ENCODE results near the gene FAM135A. TPM values are rescaled to one million over a fixed set of nuclear protein-coding genes. Genes with fewer than 3 reads are reported as not detected.

The FAM135A gene
- total RNA-seq, 1 donor, result 16.3 TPM

DNA sequence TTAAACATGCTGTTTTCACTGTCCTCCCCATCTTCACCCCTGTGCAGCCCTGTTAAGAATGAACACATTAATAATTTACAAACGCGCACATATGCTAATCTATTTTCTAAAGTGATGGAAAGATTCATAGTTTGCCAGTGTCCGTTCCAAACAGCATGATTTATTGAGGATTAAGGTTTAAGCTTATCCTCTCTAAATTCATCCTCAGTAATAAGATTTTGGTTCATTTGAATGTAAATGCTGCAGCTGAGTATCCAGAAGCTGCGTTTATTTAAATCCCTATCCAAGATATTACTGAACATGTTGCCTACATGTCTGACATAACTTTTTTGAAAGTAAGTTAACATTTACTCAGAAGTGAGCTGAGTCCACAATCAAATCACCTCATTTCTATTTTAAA lies 42.8 kb upstream of the FAM135A start:
- H3K4me3 ChIP-seq (ENCODE audit: insufficient read depth, low read length), result no peak overlapping the region
- H3K27me3 ChIP-seq (ENCODE audit: insufficient read depth, low read length), result peaks cover 29% of the 10 kb centered on the region
- H3K4me1 ChIP-seq (ENCODE audit: insufficient read depth, low read length), result no peaks in the 10 kb centered on the region
- TF ChIP-seq, protein P1, sequence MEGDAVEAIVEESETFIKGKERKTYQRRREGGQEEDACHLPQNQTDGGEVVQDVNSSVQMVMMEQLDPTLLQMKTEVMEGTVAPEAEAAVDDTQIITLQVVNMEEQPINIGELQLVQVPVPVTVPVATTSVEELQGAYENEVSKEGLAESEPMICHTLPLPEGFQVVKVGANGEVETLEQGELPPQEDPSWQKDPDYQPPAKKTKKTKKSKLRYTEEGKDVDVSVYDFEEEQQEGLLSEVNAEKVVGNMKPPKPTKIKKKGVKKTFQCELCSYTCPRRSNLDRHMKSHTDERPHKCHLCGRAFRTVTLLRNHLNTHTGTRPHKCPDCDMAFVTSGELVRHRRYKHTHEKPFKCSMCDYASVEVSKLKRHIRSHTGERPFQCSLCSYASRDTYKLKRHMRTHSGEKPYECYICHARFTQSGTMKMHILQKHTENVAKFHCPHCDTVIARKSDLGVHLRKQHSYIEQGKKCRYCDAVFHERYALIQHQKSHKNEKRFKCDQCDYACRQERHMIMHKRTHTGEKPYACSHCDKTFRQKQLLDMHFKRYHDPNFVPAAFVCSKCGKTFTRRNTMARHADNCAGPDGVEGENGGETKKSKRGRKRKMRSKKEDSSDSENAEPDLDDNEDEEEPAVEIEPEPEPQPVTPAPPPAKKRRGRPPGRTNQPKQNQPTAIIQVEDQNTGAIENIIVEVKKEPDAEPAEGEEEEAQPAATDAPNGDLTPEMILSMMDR (IDR thresholded peaks at IDR 0.05; ENCODE audit: extremely low read depth, low read depth, low read length), result no peak
- DNase-seq (ENCODE audit: insufficient read length, low spot score, missing footprints), result no peak
- H3K36me3 ChIP-seq (ENCODE audit: insufficient read depth, low read length), result no peaks in the 10 kb centered on the region
- H3K79me2 ChIP-seq (ENCODE audit: insufficient read depth, low read length), result no peaks in the 10 kb centered on the region
- H2AFZ ChIP-seq (ENCODE audit: low read length), result no peak overlapping the region
- H4K20me1 ChIP-seq (ENCODE audit: insufficient read depth, low read length), result no peaks in the 10 kb centered on the region
- no peak overlapping the region for H3K27ac ChIP-seq (ENCODE audit: low read depth, low read length)
- H3K9me3 ChIP-seq (ENCODE audit: low read depth, low read length), result no peaks in the 10 kb centered on the region
- no peak overlapping the region for H3K4me2 ChIP-seq (ENCODE audit: insufficient read depth, low read length)

DNA sequence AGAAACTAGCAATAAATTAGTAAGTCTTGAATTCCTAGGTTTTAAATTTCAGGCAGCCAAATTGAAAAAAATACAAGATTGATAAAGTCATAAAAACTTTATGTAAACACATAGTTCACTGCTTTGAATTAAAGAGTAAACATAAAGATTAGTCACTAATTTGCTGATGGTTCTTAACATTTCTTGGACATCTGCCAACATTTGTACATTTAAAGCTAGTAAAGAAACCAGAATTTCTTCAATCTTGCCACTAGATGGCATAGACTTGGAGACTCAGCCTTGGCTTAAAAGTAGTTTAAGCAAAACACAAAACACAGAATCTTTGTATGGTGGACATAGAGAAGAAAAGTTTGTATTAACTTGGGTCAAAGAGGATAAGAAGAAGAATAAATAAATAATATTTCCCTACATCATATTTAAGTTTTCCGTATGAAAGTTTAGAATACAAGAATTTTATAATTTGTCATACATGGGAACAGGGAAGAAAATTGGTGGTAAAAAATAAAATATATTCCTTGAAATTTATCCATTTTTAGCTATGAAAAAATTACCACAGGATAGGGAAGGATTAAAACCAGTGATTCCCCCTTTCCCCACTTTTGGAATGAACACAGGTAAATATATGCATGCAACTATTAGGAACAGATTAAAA lies 41.7 kb upstream of the FAM135A start:
- H3K27me3 ChIP-seq (ENCODE audit: insufficient read depth, low read length), result peaks cover 18% of the 10 kb centered on the region
- no peak overlapping the region for H2AFZ ChIP-seq (ENCODE audit: low read length)
- no peak for DNase-seq (ENCODE audit: insufficient read length, low spot score, missing footprints)
- H4K20me1 ChIP-seq (ENCODE audit: insufficient read depth, low read length), result no peaks in the 10 kb centered on the region
- no peak overlapping the region for H3K27ac ChIP-seq (ENCODE audit: low read depth, low read length)
- no peak overlapping the region for H3K4me3 ChIP-seq (ENCODE audit: insufficient read depth, low read length)
- H3K4me2 ChIP-seq (ENCODE audit: insufficient read depth, low read length), result no peak overlapping the region
- H3K79me2 ChIP-seq (ENCODE audit: insufficient read depth, low read length), result no peaks in the 10 kb centered on the region
- TF ChIP-seq, protein P1 (IDR thresholded peaks at IDR 0.05; ENCODE audit: extremely low read depth, low read depth, low read length), result peak; percentile 73
- no peaks in the 10 kb centered on the region for H3K4me1 ChIP-seq (ENCODE audit: insufficient read depth, low read length)
- no peaks in the 10 kb centered on the region for H3K36me3 ChIP-seq (ENCODE audit: insufficient read depth, low read length)
- H3K9me3 ChIP-seq (ENCODE audit: low read depth, low read length), result no peaks in the 10 kb centered on the region

DNA sequence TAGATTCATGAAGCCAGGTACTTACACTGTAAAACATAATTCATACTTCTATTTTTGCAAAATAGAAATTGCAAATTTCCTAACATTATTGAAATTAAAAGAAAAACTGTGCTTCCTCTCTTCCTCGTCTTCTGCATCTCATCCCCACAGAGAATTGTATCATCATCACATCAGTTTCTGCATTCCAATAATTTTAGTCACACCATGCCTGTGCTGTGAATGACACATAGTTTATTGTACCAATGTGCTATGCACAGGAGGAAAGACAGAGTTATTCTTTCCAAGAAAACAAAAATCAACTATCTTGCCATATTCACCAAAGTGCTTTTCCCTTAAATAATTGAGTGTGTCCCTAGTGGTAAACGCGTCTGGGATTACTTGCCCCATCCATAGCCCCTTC lies 38.1 kb upstream of the FAM135A start:
- Histone ChIP-seq H4K20me1 (ENCODE audit: insufficient read depth, low read length) (no peaks in the 10 kb centered on the region), H3K4me2 (ENCODE audit: insufficient read depth, low read length) (no peak overlapping the region), H3K79me2 (ENCODE audit: insufficient read depth, low read length) (no peaks in the 10 kb centered on the region), H3K4me1 (ENCODE audit: insufficient read depth, low read length) (no peaks in the 10 kb centered on the region), H2AFZ (ENCODE audit: low read length) (no peak overlapping the region), H3K9me3 (ENCODE audit: low read depth, low read length) (no peaks in the 10 kb centered on the region), H3K27ac (ENCODE audit: low read depth, low read length) (no peak overlapping the region), H3K4me3 (ENCODE audit: insufficient read depth, low read length) (no peak overlapping the region), H3K27me3 (ENCODE audit: insufficient read depth, low read length) (peaks cover 6% of the 10 kb centered on the region), H3K36me3 (ENCODE audit: insufficient read depth, low read length) (no peaks in the 10 kb centered on the region)
- TF ChIP-seq, protein P1 (IDR thresholded peaks at IDR 0.05; ENCODE audit: extremely low read depth, low read depth, low read length), result no peak
- no peak for DNase-seq (ENCODE audit: insufficient read length, low spot score, missing footprints)

DNA sequence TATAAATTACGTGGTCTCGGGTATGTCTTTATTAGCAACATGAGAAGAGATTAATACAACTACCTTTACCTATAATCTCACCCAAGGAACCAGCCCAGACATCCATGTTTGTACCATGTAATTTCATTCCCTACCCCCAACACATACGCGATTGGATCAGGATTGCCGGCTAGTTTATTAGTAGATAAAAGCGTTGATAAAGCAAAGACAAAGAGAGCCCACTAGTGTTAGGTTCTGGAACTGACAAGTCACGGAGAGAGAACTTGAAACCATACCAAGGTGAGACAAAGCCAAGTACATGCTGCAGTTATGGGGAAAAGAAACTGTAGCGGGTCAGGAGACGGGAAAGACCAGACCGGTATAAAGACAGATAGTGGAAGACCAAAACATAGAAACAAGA lies 37.4 kb upstream of the FAM135A start:
- peaks cover under 1% of the 10 kb centered on the region for H3K27me3 ChIP-seq (ENCODE audit: insufficient read depth, low read length)
- no peaks in the 10 kb centered on the region for H3K36me3 ChIP-seq (ENCODE audit: insufficient read depth, low read length)
- no peak overlapping the region for H3K4me3 ChIP-seq (ENCODE audit: insufficient read depth, low read length)
- no peak for DNase-seq (ENCODE audit: insufficient read length, low spot score, missing footprints)
- no peaks in the 10 kb centered on the region for H3K9me3 ChIP-seq (ENCODE audit: low read depth, low read length)
- no peaks in the 10 kb centered on the region for H4K20me1 ChIP-seq (ENCODE audit: insufficient read depth, low read length)
- H3K27ac ChIP-seq (ENCODE audit: low read depth, low read length), result no peak overlapping the region
- no peak overlapping the region for H3K4me2 ChIP-seq (ENCODE audit: insufficient read depth, low read length)
- no peaks in the 10 kb centered on the region for H3K4me1 ChIP-seq (ENCODE audit: insufficient read depth, low read length)
- TF ChIP-seq, protein P1 (IDR thresholded peaks at IDR 0.05; ENCODE audit: extremely low read depth, low read depth, low read length), result peak; percentile 30
- no peaks in the 10 kb centered on the region for H3K79me2 ChIP-seq (ENCODE audit: insufficient read depth, low read length)
- H2AFZ ChIP-seq (ENCODE audit: low read length), result no peak overlapping the region

Measured in osteoblast (primary cell).